GM12892 (cell line): ENCODE data around the gene ZSWIM7.

Experiments used
- DNase-seq: peaks from one replicate; pipeline ENCODE4 v3.0.0; 2011; ENCODE audit not compliant: insufficient read length
- FAIRE-seq: peaks from 2 replicates; lab custom pipeline; 2011; peaks lifted over from hg19 to GRCh38; lab: Jason Lieb, UNC
- POLR2A ChIP-seq: IDR thresholded peaks from 2 replicates; pipeline ENCODE4 v1.6.1; 2011; ENCODE audit warnings: low read depth, low read length, control low read depth
- POLR2AphosphoS5 ChIP-seq: IDR thresholded peaks from 2 replicates; pipeline ENCODE4 v1.6.1; 2011; ENCODE audit warnings: low read depth, low read length, control low read depth
- TAF1 ChIP-seq: IDR thresholded peaks from 2 replicates; pipeline ENCODE4 v1.6.1; 2011; ENCODE audit warnings: low read depth, mild to moderate bottlenecking, control low read depth, low read length, borderline replicate concordance

ZSWIM7 gene

DNA sequence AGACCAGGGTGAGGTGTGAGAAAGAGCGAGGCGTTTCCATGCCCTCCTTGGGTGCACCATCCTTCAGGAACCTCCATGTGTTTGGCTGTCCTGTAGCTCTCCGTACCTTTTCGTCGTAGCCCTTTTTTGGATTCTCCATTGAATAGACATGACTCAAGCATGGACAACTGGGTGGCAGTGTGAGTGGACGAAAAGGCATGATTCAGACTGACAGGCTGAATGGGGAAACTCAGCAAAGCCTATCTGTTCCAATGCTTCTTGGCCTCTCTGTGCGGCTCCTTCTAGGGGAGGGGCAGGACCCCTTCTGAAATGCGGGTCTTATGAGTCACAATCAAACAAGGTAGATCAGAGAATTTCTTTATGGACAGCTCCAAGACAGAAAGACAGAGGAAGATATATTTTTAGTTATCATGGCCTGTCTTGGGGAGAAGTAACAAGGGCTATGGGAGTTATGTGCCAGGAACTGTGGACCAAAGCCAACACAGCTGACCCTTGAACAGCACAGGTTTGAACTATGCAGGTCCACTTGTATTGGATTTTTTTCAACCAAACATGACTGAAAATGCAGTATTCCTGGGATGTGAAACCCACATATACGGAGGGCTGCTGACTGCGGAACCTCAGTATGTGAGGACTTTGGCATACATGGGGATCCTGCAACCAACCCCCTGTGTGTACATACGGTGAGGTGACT is 31.7 kb downstream of the ZSWIM7 start:
- no peak for TF ChIP-seq TAF1
- no peak for TF ChIP-seq POLR2A
- TF ChIP-seq POLR2AphosphoS5, result no peak
- DNase-seq (no peak), FAIRE-seq (no peak)

DNA sequence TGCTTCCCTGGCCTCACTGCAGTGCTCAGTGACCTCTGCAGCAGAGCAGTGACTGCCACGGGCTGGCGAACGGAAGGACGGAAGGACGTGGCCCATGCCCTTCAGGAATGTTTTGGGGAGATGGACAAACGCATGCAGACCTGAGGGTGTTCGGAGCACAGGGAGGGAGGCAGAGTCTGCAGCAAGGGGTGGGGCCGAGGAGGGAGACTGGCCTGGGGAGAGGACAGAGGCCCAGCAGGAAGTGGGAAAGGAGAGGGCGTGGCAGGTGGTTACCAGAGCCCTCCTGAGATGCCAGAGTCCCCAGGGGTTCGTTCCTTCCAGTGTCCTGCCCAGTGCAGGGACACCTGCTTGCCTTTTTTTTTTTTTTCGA is 32.6 kb downstream of the ZSWIM7 start:
- no peak for DNase-seq
- FAIRE-seq, result no peak
- no peak for TF ChIP-seq POLR2AphosphoS5
- no peak for TF ChIP-seq POLR2A

DNA sequence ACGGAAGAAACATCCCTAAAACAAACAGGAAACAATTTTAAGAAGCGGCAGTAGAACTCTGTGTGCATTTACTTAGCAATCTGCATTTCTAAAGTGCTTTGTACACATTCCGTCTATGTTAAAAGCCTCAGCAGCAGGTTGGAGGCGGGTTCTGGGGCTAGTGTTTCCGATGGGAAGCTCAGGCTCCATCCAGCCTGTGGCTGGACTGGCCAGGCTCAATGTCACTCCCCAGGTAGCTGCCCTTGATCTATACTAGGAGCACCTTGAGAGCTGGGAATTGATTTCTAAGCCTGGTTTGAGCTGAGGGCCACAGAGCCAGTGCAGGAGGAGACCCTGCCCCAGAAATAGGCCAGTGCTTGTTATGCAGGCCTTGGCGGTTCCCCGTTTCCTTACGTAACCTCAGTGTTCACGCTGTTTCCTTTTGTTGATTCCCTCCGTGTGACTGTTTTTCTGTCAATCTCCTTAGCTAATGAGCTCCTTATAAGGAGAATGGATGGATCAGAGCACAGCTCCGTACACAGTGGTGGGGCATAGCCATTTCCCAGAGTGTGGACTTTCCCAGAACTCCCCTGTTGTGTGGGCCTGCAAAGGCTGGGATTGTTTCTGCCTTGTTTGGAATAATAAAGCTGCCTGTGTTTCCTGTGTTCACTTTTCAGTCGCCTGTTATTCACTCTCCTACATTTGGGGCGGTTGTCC is 33.2 kb downstream of the ZSWIM7 start:
- DNase-seq, result no peak
- no peak for FAIRE-seq
- TF ChIP-seq TAF1 (no peak), POLR2A (no peak), POLR2AphosphoS5 (no peak)

DNA sequence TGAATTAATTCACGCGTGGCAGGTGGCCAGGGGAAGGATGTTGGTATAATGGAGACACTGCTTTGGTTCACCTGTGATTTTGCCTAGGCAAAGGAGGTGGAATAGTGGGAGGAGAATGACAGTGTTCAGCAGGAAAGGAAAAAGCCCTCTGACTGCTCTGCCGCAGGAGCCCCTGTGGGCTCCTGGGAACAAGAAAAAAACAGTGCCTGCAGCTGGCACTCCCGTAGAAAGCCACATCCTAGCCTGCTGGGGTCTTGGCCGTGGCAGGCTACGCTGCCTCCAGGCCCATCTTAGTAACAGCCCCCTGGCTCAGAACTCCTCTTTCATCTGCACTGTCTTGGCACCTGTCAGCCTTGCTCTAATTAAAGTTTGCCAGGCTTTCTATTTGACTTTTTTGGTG is 34.0 kb downstream of the ZSWIM7 start:
- no peak for FAIRE-seq
- no peak for DNase-seq
- TF ChIP-seq POLR2A (no peak), TAF1 (no peak), POLR2AphosphoS5 (no peak)

DNA sequence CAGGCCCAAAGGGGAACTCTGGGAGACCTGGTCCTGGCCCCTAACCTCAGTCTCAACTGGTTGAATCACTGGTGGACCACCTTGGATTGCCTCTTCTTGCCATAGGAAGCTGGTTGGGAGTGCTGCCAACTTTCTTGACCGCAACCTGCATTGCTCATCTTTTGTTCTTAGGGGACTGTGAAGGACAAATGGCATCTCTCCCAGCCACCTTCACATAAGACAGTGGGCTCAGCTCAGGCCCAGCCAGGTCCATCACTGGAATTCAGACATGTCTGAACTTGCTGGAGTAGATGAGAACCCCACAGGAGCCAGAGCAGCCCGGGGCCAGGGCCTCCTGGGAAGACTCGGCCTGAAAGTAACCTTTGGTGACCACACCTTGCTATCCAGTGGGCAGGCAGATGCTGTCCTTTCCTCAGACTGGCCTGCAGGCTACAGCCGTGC is 35.8 kb downstream of the ZSWIM7 start:
- no peak for DNase-seq

DNA sequence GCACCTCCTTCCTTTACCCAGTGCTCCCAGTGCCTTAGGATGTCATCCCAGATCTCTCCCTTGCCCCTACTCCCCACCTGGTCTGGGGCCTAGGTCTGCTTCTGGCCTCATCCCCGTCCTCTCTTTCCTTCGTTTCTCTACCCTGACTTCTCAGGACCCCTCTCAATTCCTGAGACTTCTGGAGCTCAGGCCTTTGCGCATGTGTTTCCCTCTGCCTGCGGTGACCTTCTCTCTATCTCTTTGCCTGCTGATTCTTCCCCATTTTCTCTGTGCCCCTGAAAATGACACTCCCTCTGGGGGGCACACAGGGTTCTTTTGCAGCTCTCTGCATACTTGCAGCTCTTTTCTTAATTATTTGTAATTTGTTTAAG is 41.0 kb downstream of the ZSWIM7 start:
- no peak for FAIRE-seq
- no peak for DNase-seq
- TF ChIP-seq POLR2A (no peak), POLR2AphosphoS5 (no peak), TAF1 (no peak)

More for the DNA sequence above, 35.8 kb downstream of the ZSWIM7 start:
- no peak for FAIRE-seq
- no peak for TF ChIP-seq TAF1

DNA sequence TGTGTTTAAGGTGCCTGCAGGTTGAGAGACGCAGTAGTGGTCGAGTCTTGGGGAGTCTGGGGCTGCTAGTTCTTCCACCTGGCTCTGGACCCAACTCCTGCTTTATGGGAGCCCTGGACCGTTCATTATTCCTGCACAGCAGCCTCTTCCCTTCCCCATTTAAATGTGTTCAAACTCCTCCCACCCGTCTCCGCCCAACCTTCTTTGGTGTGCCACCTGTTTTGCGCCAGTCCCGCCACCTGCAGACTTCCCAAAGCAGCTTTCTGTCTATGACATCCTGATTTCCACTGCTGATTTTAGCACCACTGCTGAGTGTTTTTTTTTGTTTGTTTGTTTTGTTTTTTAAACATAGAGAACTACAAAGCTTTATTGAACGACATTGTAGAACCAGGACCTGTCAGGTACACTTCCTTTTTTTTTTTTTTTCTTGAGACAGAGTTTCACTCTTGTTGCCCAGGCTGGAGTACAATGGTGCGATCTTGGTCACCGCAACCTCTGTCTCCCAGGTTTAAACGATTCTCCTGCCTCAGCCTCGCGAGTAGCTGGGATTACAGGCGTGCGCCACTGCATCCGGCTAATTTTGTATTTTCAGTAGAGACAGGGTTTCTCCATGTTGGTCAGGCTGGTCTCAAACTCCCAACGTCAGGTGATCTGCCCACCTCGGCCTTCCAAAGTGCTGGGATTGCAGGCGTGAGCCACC is 41.7 kb downstream of the ZSWIM7 start:
- DNase-seq (no peak), FAIRE-seq (no peak)
- TF ChIP-seq TAF1 (no peak), POLR2A (no peak), POLR2AphosphoS5 (no peak)

GRCh38 chr17:15957206-15957605 is 42.3 kb downstream of the ZSWIM7 start:
- DNase-seq (no peak), FAIRE-seq (no peak)
- TF ChIP-seq TAF1 (no peak), POLR2AphosphoS5 (no peak), POLR2A (no peak)

DNA sequence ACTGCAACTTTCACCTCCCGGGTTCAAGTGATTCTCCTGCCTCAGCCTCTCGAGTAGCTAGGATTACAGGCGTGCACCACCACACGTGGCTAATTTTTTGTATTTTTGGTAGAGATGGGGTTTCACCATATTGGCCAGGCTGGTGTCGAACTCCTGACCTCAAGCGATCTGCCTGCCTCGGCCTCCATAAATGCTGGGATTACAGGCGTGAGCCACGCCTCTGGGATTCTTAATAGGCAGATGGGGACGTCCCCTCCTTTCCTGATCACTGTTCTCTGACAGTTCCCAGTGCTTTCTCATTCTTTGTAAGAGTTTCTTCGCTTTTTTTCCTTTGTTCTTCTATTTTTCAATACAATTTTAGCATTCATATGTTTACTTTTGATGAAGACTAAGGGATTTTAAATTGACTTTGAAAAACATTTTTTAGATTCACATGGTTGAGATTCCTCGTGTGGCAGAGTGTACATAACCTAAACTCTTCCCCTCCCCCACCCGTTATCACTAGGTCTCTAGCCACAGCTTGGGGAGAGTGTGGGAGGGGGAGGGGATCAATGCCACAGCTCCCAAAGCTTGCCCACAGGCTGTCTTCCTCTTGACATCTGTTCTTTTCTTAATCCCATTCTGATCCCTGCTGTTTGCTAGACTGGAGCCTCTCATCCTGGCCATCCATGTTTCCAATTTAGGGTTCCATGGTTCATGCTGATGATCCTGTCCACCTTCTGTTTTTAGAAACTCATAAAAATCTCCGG is 43.5 kb downstream of the ZSWIM7 start:
- no peak for DNase-seq
- FAIRE-seq, result no peak
- TF ChIP-seq POLR2A, result no peak
- no peak for TF ChIP-seq TAF1
- no peak for TF ChIP-seq POLR2AphosphoS5

DNA sequence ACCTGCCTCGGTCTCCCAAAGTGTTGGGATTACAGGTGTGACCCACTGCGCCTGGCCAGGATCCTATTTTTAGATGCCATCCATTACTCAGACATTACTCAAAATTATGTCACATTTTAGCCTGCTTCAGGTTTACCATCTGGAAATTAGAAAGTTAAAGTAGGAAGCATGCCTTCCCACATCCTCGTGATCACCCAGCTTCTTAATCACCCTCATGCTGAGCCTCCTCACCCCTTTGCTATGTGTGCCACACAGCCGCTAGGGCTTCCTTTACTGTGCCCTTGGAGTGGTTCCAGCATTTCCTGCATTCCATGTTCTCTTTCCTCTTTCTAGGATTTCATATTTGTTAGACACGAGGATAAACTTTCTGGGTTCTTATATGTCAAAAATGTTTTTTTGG is 45.3 kb downstream of the ZSWIM7 start:
- DNase-seq, result no peak

More for the DNA sequence above, 45.3 kb downstream of the ZSWIM7 start:
- FAIRE-seq, result no peak
- no peak for TF ChIP-seq TAF1
- TF ChIP-seq POLR2AphosphoS5, result no peak
- TF ChIP-seq POLR2A, result no peak
